Measurements from ENCODE around the gene F2R.

The F2R gene

DNA sequence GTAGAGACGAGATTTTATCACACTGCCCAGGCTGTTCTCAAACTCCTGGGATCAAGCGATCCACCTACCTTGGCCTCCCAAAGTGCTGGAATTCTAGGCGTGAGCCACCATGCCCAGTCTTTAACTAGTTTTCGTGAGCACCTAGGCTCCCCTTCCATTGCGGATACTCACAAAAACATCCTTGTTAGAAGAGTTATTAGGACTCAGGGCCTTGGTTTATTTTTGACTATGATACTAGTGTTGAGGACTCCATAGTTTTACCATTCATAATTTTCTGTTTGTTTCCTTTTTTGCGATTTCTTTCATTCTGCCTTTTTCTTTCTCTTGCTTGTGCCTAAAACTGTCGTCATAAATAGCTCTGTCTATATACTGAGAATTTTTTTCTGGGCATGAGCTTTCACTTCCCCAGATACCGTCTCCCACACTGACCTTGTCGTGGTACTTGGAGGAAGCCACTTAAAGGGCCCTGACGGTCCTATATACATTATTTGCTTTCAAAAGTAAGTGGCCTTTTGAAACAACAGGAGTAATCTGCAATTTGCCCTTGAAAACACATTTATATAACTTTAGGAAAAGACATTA, 5.2 kb downstream of the F2R start:
- H3K9ac ChIP-seq (ENCODE audit: low read length), result no peak overlapping the region
- no peaks in the 10 kb centered on the region for H3K36me3 ChIP-seq (ENCODE audit: control insufficient read depth, insufficient read depth, low read length)
- H3K27ac ChIP-seq (ENCODE audit: low read depth, low read length), result no peak overlapping the region
- H3K27me3 ChIP-seq (ENCODE audit: control insufficient read depth, insufficient read depth, low read length), result no peaks in the 10 kb centered on the region
- H3K4me1 ChIP-seq (ENCODE audit: control insufficient read depth, insufficient read depth, low read length), result peaks cover 6% of the 10 kb centered on the region
- H3K4me3 ChIP-seq (ENCODE audit: low read depth, low read length), result no peak overlapping the region
- no peaks in the 10 kb centered on the region for H3K9me3 ChIP-seq (ENCODE audit: control insufficient read depth, insufficient read depth, low read depth, low read length)

DNA sequence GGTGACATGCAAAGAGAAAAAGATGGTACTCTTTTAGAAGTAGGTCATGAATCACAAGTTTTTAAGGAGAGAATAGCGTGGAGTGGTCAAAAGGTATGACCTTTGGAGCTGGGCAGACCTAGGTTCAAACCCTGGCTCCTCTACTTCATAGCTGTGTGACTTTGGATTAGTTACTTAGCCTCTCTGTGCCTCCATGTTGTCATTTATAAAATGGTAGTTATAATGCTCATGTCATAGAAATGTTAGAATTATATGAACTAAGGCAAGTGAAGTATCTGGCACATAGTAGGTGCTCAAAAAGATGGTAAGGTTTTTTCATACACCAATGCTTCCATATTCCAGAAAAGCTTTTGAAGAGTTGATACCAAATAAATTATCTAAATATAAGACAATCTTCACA, 7.3 kb downstream of the F2R start:
- peaks cover 8% of the 10 kb centered on the region; the same call in 1 of the 2 replicates for H3K9me3 ChIP-seq (ENCODE audit: control insufficient read depth, insufficient read depth, low read depth, low read length)
- no peak overlapping the region for H3K27ac ChIP-seq (ENCODE audit: low read depth, low read length)
- H3K4me1 ChIP-seq (ENCODE audit: control insufficient read depth, insufficient read depth, low read length), result no peaks in the 10 kb centered on the region
- H3K27me3 ChIP-seq (ENCODE audit: control insufficient read depth, insufficient read depth, low read length), result no peaks in the 10 kb centered on the region
- no peak overlapping the region for H3K4me3 ChIP-seq (ENCODE audit: low read depth, low read length)
- H3K36me3 ChIP-seq (ENCODE audit: control insufficient read depth, insufficient read depth, low read length), result 0 out of 2 replicates have a peak, but pooled peaks cover 11% of the 10 kb centered on the region
- no peak overlapping the region for H3K9ac ChIP-seq (ENCODE audit: low read length)

GRCh38 chr5:76723906-76724305, 8.0 kb downstream of the F2R start:
- Histone ChIP-seq H3K36me3 (ENCODE audit: control insufficient read depth, insufficient read depth, low read length) (0 out of 2 replicates have a peak, but pooled peaks cover 12% of the 10 kb centered on the region), H3K27me3 (ENCODE audit: control insufficient read depth, insufficient read depth, low read length) (no peaks in the 10 kb centered on the region), H3K9me3 (ENCODE audit: control insufficient read depth, insufficient read depth, low read depth, low read length) (peaks cover 13% of the 10 kb centered on the region; the same call in 1 of the 2 replicates), H3K4me1 (ENCODE audit: control insufficient read depth, insufficient read depth, low read length) (no peaks in the 10 kb centered on the region), H3K4me3 (ENCODE audit: low read depth, low read length) (no peak overlapping the region), H3K27ac (ENCODE audit: low read depth, low read length) (no peak overlapping the region), H3K9ac (ENCODE audit: low read length) (no peak overlapping the region)

GRCh38 chr5:76724871-76725270, 8.9 kb downstream of the F2R start:
- Histone ChIP-seq H3K36me3 (ENCODE audit: control insufficient read depth, insufficient read depth, low read length) (peaks cover 18% of the 10 kb centered on the region; the same call in 1 of the 2 replicates), H3K27ac (ENCODE audit: low read depth, low read length) (no peak overlapping the region), H3K4me1 (ENCODE audit: control insufficient read depth, insufficient read depth, low read length) (no peaks in the 10 kb centered on the region), H3K4me3 (ENCODE audit: low read depth, low read length) (no peak overlapping the region), H3K9ac (ENCODE audit: low read length) (no peak overlapping the region), H3K27me3 (ENCODE audit: control insufficient read depth, insufficient read depth, low read length) (no peaks in the 10 kb centered on the region), H3K9me3 (ENCODE audit: control insufficient read depth, insufficient read depth, low read depth, low read length) (peaks cover 22% of the 10 kb centered on the region)

DNA sequence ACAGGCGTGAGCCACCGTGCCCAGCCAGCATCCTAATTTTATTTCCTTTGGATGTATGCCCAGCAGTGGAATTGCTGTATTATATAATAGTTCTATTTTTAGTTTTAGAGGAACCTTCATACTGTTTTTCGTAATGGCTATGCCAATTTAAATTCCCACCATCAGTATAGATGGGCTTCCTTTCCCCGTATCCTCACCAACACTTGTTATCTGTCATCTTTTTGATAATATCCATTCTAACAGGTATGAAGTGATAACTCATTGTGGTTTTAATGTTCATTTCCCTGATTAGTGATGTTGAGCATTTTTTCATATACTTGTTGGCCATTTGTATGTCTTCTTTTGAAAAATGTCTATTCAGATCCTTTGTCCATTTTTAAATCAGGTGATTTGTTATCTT, 13.0 kb downstream of the F2R start:
- Histone ChIP-seq H3K36me3 (ENCODE audit: control insufficient read depth, insufficient read depth, low read length) (peaks cover 40% of the 10 kb centered on the region), H3K27ac (ENCODE audit: low read depth, low read length) (no peak overlapping the region), H3K9me3 (ENCODE audit: control insufficient read depth, insufficient read depth, low read depth, low read length) (peaks cover 31% of the 10 kb centered on the region), H3K27me3 (ENCODE audit: control insufficient read depth, insufficient read depth, low read length) (no peaks in the 10 kb centered on the region), H3K4me1 (ENCODE audit: control insufficient read depth, insufficient read depth, low read length) (no peaks in the 10 kb centered on the region), H3K4me3 (ENCODE audit: low read depth, low read length) (no peak overlapping the region), H3K9ac (ENCODE audit: low read length) (no peak overlapping the region)

DNA sequence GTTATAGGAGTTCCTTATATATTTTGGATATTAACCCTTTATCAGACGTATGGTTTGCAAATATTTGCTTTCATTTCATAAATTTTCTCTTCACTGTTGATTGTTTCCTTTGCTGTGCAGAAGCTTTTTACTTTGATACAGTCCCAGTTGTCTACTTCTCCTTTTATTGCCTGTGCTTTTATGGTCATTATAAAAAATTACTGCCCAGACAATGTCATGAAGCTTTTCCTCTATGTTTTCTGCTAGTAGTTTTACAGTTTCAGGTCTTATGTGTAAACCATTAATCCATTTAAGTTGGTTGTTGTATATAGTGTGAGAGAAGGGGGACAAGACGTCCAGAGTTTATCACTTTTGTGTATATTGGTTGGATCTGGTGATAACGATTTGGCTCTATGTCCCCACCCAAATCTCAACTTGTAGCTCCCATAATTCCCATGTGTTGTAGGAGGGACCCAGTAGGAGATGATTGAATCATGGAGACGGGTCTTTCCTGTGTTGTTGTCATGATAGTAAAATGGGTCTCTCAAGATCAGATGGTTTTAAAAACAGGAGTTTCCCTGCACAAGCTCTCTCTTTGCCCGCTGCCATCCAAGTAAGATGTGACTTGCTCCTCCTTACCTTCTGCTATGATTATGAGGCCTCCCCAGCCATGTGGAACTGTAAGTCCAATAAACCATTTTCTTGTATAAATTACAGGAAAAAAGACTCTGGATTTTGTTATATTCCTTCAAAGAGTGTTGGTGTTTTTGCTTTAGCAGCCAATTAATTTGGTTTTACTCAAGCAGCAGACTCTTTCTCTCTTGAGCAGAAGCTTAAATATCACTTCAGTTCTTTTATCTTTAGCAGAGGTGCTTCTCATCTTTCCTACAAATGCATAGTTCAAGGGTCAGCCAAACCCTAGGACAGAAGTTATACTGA, 13.7 kb downstream of the F2R start:
- no peak overlapping the region for H3K9ac ChIP-seq (ENCODE audit: low read length)
- H3K4me1 ChIP-seq (ENCODE audit: control insufficient read depth, insufficient read depth, low read length), result no peaks in the 10 kb centered on the region
- peaks cover 45% of the 10 kb centered on the region for H3K36me3 ChIP-seq (ENCODE audit: control insufficient read depth, insufficient read depth, low read length)
- H3K27me3 ChIP-seq (ENCODE audit: control insufficient read depth, insufficient read depth, low read length), result no peaks in the 10 kb centered on the region
- peaks cover 31% of the 10 kb centered on the region for H3K9me3 ChIP-seq (ENCODE audit: control insufficient read depth, insufficient read depth, low read depth, low read length)
- no peak overlapping the region for H3K4me3 ChIP-seq (ENCODE audit: low read depth, low read length)
- H3K27ac ChIP-seq (ENCODE audit: low read depth, low read length), result no peak overlapping the region

- Histone ChIP-seq H3K27ac (ENCODE audit: low read depth, low read length) (no peak overlapping the region), H3K27me3 (ENCODE audit: control insufficient read depth, insufficient read depth, low read length) (no peaks in the 10 kb centered on the region), H3K9me3 (ENCODE audit: control insufficient read depth, insufficient read depth, low read depth, low read length) (peaks cover 25% of the 10 kb centered on the region), H3K36me3 (ENCODE audit: control insufficient read depth, insufficient read depth, low read length) (peaks cover 36% of the 10 kb centered on the region), H3K9ac (ENCODE audit: low read length) (no peak overlapping the region), H3K4me1 (ENCODE audit: control insufficient read depth, insufficient read depth, low read length) (no peaks in the 10 kb centered on the region; the same call in 1 of the 2 replicates), H3K4me3 (ENCODE audit: low read depth, low read length) (no peak overlapping the region)
These were observed 16.6 kb downstream of the F2R start for GRCh38 chr5:76732405-76733048.

DNA sequence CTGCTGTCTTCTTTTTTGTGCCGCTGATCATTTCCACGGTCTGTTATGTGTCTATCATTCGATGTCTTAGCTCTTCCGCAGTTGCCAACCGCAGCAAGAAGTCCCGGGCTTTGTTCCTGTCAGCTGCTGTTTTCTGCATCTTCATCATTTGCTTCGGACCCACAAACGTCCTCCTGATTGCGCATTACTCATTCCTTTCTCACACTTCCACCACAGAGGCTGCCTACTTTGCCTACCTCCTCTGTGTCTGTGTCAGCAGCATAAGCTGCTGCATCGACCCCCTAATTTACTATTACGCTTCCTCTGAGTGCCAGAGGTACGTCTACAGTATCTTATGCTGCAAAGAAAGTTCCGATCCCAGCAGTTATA, 17.1 kb downstream of the F2R start:
- Histone ChIP-seq H3K9ac (ENCODE audit: low read length) (no peak overlapping the region), H3K27me3 (ENCODE audit: control insufficient read depth, insufficient read depth, low read length) (no peaks in the 10 kb centered on the region), H3K4me1 (ENCODE audit: control insufficient read depth, insufficient read depth, low read length) (no peaks in the 10 kb centered on the region; the same call in 1 of the 2 replicates), H3K9me3 (ENCODE audit: control insufficient read depth, insufficient read depth, low read depth, low read length) (peaks cover 25% of the 10 kb centered on the region), H3K4me3 (ENCODE audit: low read depth, low read length) (no peak overlapping the region), H3K27ac (ENCODE audit: low read depth, low read length) (no peak overlapping the region), H3K36me3 (ENCODE audit: control insufficient read depth, insufficient read depth, low read length) (peaks cover 36% of the 10 kb centered on the region)

GRCh38 chr5:76735762-76736545, 20.0 kb downstream of the F2R start:
- Histone ChIP-seq H3K4me1 (ENCODE audit: control insufficient read depth, insufficient read depth, low read length) (no peaks in the 10 kb centered on the region; the same call in 1 of the 2 replicates), H3K27me3 (ENCODE audit: control insufficient read depth, insufficient read depth, low read length) (no peaks in the 10 kb centered on the region), H3K36me3 (ENCODE audit: control insufficient read depth, insufficient read depth, low read length) (peaks cover 23% of the 10 kb centered on the region), H3K27ac (ENCODE audit: low read depth, low read length) (no peak overlapping the region), H3K4me3 (ENCODE audit: low read depth, low read length) (no peak overlapping the region), H3K9me3 (ENCODE audit: control insufficient read depth, insufficient read depth, low read depth, low read length) (no peaks in the 10 kb centered on the region), H3K9ac (ENCODE audit: low read length) (no peak overlapping the region)

DNA sequence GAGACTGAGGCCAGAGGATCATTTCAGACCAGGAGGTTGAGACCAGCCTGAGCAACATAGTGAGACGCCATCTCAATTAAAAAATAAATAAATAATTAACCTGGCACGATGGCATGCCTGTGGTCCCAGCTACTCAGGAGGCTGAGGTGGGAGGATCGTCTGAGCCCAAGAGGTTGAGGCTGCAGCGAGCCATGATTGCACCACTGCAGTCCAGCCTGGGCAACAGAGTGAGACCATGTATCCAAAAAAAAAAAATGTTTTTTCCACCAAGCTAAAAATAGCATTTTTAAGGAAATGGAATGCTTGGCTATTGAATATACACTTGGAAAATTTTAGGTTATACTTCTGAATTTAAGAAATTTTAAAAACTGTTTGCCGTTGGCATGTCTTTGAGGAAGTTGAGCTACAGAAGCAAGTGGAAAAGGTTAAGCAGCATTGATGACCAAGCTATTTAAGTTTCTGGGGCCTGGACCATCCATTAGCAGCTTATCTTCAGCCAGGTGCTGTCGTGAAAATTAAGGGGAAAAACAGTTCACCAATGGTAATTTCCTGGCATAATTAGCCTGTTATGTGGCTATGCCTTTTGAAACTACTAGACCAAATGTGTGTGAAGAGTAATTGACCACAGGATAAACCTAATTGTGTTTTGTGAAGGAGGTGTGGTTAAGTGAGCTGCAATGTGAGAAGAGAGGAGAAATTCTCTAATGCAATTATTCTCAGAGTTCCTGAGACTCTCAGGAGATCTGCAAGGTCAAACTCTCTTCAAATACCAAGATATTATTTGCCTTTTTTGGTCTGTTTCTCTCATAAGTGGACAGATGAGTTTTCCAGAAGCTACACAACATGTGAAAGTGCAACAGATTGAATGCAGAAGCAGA, 21.0 kb downstream of the F2R start:
- Histone ChIP-seq H3K9ac (ENCODE audit: low read length) (no peak overlapping the region), H3K27ac (ENCODE audit: low read depth, low read length) (no peak overlapping the region), H3K4me3 (ENCODE audit: low read depth, low read length) (no peak overlapping the region), H3K9me3 (ENCODE audit: control insufficient read depth, insufficient read depth, low read depth, low read length) (no peaks in the 10 kb centered on the region), H3K4me1 (ENCODE audit: control insufficient read depth, insufficient read depth, low read length) (no peaks in the 10 kb centered on the region; the same call in 1 of the 2 replicates), H3K36me3 (ENCODE audit: control insufficient read depth, insufficient read depth, low read length) (peaks cover 23% of the 10 kb centered on the region), H3K27me3 (ENCODE audit: control insufficient read depth, insufficient read depth, low read length) (no peaks in the 10 kb centered on the region)

All from HUES6 (cell line).